Gastrocnemius medialis (tissue), 4 donors: ENCODE data around the gene ARF1. TPM values are rescaled to one million over a fixed set of nuclear protein-coding genes. Genes with fewer than 3 reads are reported as not detected.

ENCODE experiments used
- ATAC-seq, 2 donors: fragments of 150-250 bp; one replicate each; pipeline ENCODE4 v1.9.1; 2016
- DNase-seq, 2 donors: peaks; one replicate each; pipeline ENCODE4 v3.0.0-alpha.2; 2019
- H3K27ac ChIP-seq, 4 donors: fragments of 200-600 bp; sonication (generic); 1 replicate in 1 of 4; 2 replicates in 3 of 4; pipeline ENCODE4 v1.5.1; 2016 to 2018; ENCODE audit warnings: mild to moderate bottlenecking in 2 of 4, moderate library complexity in 1 of 4
- H3K27me3 ChIP-seq, 3 donors: fragments of 200-600 bp; sonication (generic) in 2 of 3; 1 replicate in 1 of 3; 2 replicates in 2 of 3; pipeline versions ENCODE4 v1.5.1 to v1.6.0; 2016 to 2019; ENCODE audit warnings: mild to moderate bottlenecking in 1 of 3, moderate library complexity in 1 of 3
- H3K36me3 ChIP-seq, 2 donors: fragments of 200-600 bp; sonication (generic) in 1 of 2; one replicate each; pipeline ENCODE4 v1.5.1; 2017 to 2018
- H3K4me1 ChIP-seq, 2 donors: fragments of 200-600 bp; sonication (generic) in 1 of 2; one replicate each; pipeline ENCODE4 v1.5.1; 2016 to 2017; ENCODE audit warnings: mild to moderate bottlenecking in 2 of 2
- H3K4me3 ChIP-seq, 4 donors: fragments of 200-600 bp; sonication (generic) in 3 of 4; 1 replicate in 1 of 4; 2 replicates in 3 of 4; pipeline ENCODE4 v1.5.1; 2016 to 2019; ENCODE audit warnings: mild to moderate bottlenecking in 2 of 4
- H3K9me3 ChIP-seq, 3 donors: fragments of 200-600 bp; sonication (generic) in 2 of 3; 1 replicate in 1 of 3; 2 replicates in 2 of 3; pipeline ENCODE4 v1.5.1; 2016 to 2019
- CTCF ChIP-seq, 5 experiments: fragments of 450-650 bp in 3 of 5; fragments of 200-600 bp in 2 of 5; sonication (generic) in 2 of 5; IDR thresholded peaks in 4 of 5; conservative IDR thresholded peaks in 1 of 5; 1 replicate in 4 of 5; 2 replicates in 1 of 5; pipeline ENCODE4 v1.5.1; 2016 to 2019; ENCODE audit warnings: antibody characterized with exemption in 5 of 5, mild to moderate bottlenecking in 3 of 5, moderate library complexity in 3 of 5
- POLR2A ChIP-seq, 2 donors: fragments of 450-650 bp; IDR thresholded peaks; one replicate each; pipeline ENCODE4 v1.6.1; 2017; ENCODE audit warnings: antibody characterized with exemption in 2 of 2, mild to moderate bottlenecking in 2 of 2, moderate library complexity in 2 of 2
- in situ Hi-C, 4 donors: fragments of 200-750 bp; cut with MboI; loops; one replicate each; pipeline versions ENCODE4 v1.15.0 to v1.8.0; 2017; ENCODE audit warnings: low sequenced_read_pairs in 4 of 4
- intact Hi-C: fragments of 100-400 bp; cut with DNase I; formaldehyde crosslinking; loops from one replicate; pipeline ENCODE4 v1.15.1; 2023; ENCODE audit warnings: low total_unique reads
- total RNA-seq, 4 donors: library from RNA; depleted of rRNA; stranded (reverse); fragments of >200 nt; gene quantifications; one replicate each; pipeline versions ENCODE4 v1.1.0 to v1.2.3, GENCODE V29; 2016

Gene ARF1
- total RNA-seq, 4 donors from 2014 or later: 234 to 422 (median 306) TPM

- no peaks in the 10 kb centered on the region for H3K9me3 ChIP-seq
- ATAC-seq (no peak), DNase-seq (no peak)
- H3K27me3 ChIP-seq: no peaks in the 10 kb centered on the region
- peak overlapping the region; percentile 70 to 94 (median 93) for H3K4me3 ChIP-seq
- H3K36me3 ChIP-seq: no peaks in the 10 kb centered on the region
- H3K4me1 ChIP-seq: peaks cover 29 to 35% of the 10 kb centered on the region in 2 donors
- in situ Hi-C loops: loop anchor here in 1 of 4 donors (25.0 kb wide), 1 partner anchor 319 kb away; no protein-coding TSS in a partner anchor
- peak overlapping the region in 1 of 4 donors; percentile 96 for H3K27ac ChIP-seq
- TF ChIP-seq CTCF (IDR thresholded peaks at IDR 0.05 in 4 of 5, conservative IDR thresholded peaks at IDR 0.05 in 1 of 5): no peak
- TF ChIP-seq POLR2A (IDR thresholded peaks at IDR 0.05): no peak
- intact Hi-C loops: loop anchor here (10.0 kb wide), 4 partner anchors 136 to 1544 kb away; partner anchors contain the start of genes COQ8A, TAF5L, URB2 and WNT9A
Observed at GRCh38 chr1:228081144-228081543, 1.4 kb upstream of the ARF1 start.

DNA sequence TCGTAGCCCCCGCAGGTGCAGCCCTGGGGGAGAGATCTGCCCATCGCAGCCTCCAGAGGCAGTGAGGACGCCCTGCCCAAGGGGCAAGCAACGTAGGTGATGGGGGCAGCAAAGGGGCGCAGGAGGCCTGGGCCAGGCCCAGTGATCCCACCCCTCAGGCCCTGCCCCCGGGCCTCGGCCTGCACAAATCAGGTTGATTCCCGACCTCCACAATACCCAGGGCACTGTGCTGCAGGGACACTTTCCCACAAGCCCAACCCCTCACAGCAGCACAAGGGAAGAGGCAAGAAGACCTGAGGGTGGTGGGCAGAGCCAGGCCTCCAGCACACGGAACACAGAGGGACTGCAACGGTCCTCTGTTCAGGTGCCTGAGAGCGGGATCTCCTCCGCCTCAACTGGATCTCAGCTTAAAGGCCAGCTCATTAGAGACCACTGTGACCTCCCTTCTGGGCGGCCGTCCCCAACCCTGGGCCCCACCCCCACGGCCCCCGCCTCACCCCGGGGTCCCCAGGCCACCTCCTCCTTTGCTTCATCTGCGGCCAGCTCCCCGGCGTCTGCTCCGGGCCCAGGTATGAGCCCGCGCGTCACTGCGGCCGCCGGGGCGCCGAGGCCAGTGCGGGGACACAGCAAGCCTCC, 812 bp upstream of the ARF1 start:
- no peaks in the 10 kb centered on the region for H3K27me3 ChIP-seq
- intact Hi-C loops: loop anchor here (1.0 to 10.0 kb wide), 7 partner anchors 22 to 1543 kb away; partner anchors contain the start of genes C1orf35, COQ8A, GUK1 and TAF5L

GRCh38 chr1:228082918-228083870, 686 bp downstream of the ARF1 start:
- peak in 1 of 2 donors; percentile 6 for TF ChIP-seq POLR2A (IDR thresholded peaks at IDR 0.05)
- TF ChIP-seq CTCF (IDR thresholded peaks at IDR 0.05 in 4 of 5, conservative IDR thresholded peaks at IDR 0.05 in 1 of 5): no peak

More for the DNA sequence above, 812 bp upstream of the ARF1 start:
- no peak for DNase-seq
- Histone ChIP-seq H3K27ac (peak overlapping the region; percentile 89 to 96 (median 92)), H3K4me1 (peaks cover 35 to 40% of the 10 kb centered on the region in 2 donors), H3K36me3 (no peaks in the 10 kb centered on the region), H3K9me3 (no peaks in the 10 kb centered on the region), H3K4me3 (peak overlapping the region; percentile 70 to 94 (median 93))
- in situ Hi-C loops: loop anchor here in 1 of 4 donors (25.0 kb wide), 1 partner anchor 319 kb away; no protein-coding TSS in a partner anchor
- ATAC-seq: peak; percentile 3 to 11
- TF ChIP-seq POLR2A (IDR thresholded peaks at IDR 0.05) (no peak), CTCF (IDR thresholded peaks at IDR 0.05 in 4 of 5, conservative IDR thresholded peaks at IDR 0.05 in 1 of 5) (no peak)

GRCh38 chr1:228083871-228084278, 1.4 kb downstream of the ARF1 start:
- Histone ChIP-seq H3K27me3 (no peaks in the 10 kb centered on the region), H3K36me3 (no peaks in the 10 kb centered on the region), H3K9me3 (no peaks in the 10 kb centered on the region), H3K4me1 (peaks cover 57 to 62% of the 10 kb centered on the region in 2 donors), H3K4me3 (peak overlapping the region; percentile 70 to 94 (median 90)), H3K27ac (peak overlapping the region; percentile 89 to 96 (median 92))
- ATAC-seq: peak; percentile 13 to 36
- in situ Hi-C loops: loop anchor here in 1 of 4 donors (25.0 kb wide), 1 partner anchor 322 kb away; no protein-coding TSS in a partner anchor
- intact Hi-C loops: loop anchor here (1.0 to 10.0 kb wide), 6 partner anchors 24 to 1541 kb away; partner anchors contain the start of genes COQ8A, GUK1, TAF5L and URB2
- DNase-seq: peak in 1 of 2 donors; percentile 60
- TF ChIP-seq CTCF (IDR thresholded peaks at IDR 0.05 in 4 of 5, conservative IDR thresholded peaks at IDR 0.05 in 1 of 5) (no peak), POLR2A (IDR thresholded peaks at IDR 0.05) (peak in 1 of 2 donors; percentile 37)

More at GRCh38 chr1:228082918-228083870, 686 bp downstream of the ARF1 start:
- H3K4me1 ChIP-seq: peaks cover 50 to 55% of the 10 kb centered on the region in 2 donors
- no peaks in the 10 kb centered on the region for H3K9me3 ChIP-seq
- ATAC-seq (peak; percentile 43 to 44), DNase-seq (peak; percentile 34 to 57)
- H3K27ac ChIP-seq: peak overlapping the region; percentile 89 to 96 (median 92)
- in situ Hi-C loops (loop anchor here in 1 of 4 donors (25.0 kb wide), 1 partner anchor 321 kb away; no protein-coding TSS in a partner anchor), intact Hi-C loops (loop anchor here (1.0 to 10.0 kb wide), 7 partner anchors 20 to 1542 kb away; partner anchors contain the start of genes C1orf35, COQ8A, GUK1 and TAF5L)
- no peaks in the 10 kb centered on the region for H3K27me3 ChIP-seq
- H3K36me3 ChIP-seq: no peaks in the 10 kb centered on the region
- peak overlapping the region; percentile 70 to 94 (median 90) for H3K4me3 ChIP-seq
